Metanephros (tissue), 2 donors: ENCODE data around the gene OTUD6A. TPM values are rescaled to one million over a fixed set of nuclear protein-coding genes. Genes with fewer than 3 reads are reported as not detected.

ENCODE experiments used
- small RNA-seq: library from RNA; depleted of rRNA; stranded (forward); fragments of <200 nt; gene quantifications from one replicate; pipeline ENCODE3, GENCODE V24; 2014; ENCODE audit warnings: low replicate concordance
- total RNA-seq: library from RNA; depleted of rRNA; stranded (reverse); fragments of >200 nt; gene quantifications from one replicate; pipeline ENCODE4 v1.2.3, GENCODE V29; 2014

OTUD6A gene, protein sequence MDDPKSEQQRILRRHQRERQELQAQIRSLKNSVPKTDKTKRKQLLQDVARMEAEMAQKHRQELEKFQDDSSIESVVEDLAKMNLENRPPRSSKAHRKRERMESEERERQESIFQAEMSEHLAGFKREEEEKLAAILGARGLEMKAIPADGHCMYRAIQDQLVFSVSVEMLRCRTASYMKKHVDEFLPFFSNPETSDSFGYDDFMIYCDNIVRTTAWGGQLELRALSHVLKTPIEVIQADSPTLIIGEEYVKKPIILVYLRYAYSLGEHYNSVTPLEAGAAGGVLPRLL
- total RNA-seq = not detected

DNA sequence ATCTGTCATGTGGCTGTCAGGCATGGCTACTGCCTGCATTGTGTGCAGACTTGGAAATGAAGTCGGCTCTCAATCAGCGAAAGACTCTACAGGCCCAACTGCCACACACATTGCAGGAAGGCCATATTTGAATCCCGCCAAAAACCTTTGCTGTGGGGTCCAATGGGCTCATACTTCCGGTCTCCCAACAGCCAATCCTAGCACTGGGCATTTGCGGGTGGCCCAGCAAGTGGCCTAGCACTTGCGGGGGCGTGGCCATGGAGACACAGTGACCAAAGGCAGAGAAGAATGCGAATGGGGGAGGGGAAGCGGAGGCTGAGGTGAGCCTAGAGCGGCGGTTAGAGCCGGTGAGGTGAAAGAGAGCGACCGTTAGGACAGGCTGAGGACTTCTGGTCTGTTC lies at the start of gene OTUD6A:
TSS of gene OTUD6A (plus strand) at position 382 of the 400 bp plus-strand sequence. CDS start 68 bp downstream, outside the sequence.

DNA sequence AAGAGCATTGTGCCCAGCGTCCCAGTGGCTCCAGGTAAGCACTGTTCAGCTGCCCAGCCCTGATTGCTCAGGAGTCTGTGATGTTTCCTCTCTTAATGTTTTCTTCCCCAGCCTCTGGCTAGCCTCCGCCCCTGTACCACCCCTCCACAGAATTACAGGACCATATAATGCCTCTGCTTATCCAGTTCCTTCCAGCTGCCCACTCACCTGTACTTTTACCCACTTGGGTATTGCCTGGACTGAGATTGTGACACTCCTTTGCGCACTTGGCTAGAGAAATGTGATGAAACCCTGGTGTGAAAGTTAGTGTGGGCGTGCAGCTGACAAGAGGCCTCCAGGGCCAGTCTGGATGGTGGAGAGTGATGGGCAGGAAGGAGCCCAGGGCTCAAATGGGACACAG lies 12.3 kb upstream of the OTUD6A start, which contains the start of gene AWAT2:
TSS of gene AWAT2 (minus strand) at position 14 of the 400 bp plus-strand sequence. CDS start at position 8, 6 bp downstream.

Small RNA genes within 50 kb of the gene (small RNA-seq; reads per million reads assigned to genes)
- gene MIR676 = 0.49 reads per million, percentile 60 among the genes with 10 or more reads in this experiment

Other genes with a start within 250 kb of the OTUD6A start
- gene AWAT2, start 12.5 kb upstream of the OTUD6A start, total RNA-seq = not detected
- gene IGBP1, start 71.0 kb downstream of the OTUD6A start, total RNA-seq = 59.3 TPM
- 0.29 TPM for gene DGAT2L6, start 115.0 kb downstream of the OTUD6A start, total RNA-seq
- not detected for gene AWAT1, start 172.2 kb downstream of the OTUD6A start, total RNA-seq
- 0.35 TPM for gene P2RY4, start 197.7 kb downstream of the OTUD6A start, total RNA-seq
- gene ARR3, start 205.9 kb downstream of the OTUD6A start, total RNA-seq = not detected
- not detected for gene RAB41, start 219.7 kb downstream of the OTUD6A start, total RNA-seq
- gene PDZD11, start 227.5 kb downstream of the OTUD6A start, total RNA-seq = 27.7 TPM
- gene KIF4A, start 227.6 kb downstream of the OTUD6A start, total RNA-seq = 7.6 TPM